ENCODE results near the gene AFF2.

- TF ChIP-seq CTCF (IDR thresholded peaks at IDR 0.05), result no peak
- TF ChIP-seq POLR2A (IDR thresholded peaks at IDR 0.05), result no peak
These were observed 112.0 kb downstream of the AFF2 start for GRCh38 chrX:148612431-148612830.

Measured in uterus (tissue), 2 donors.